Activated CD8-positive, alpha-beta memory T cell treated with anti-CD3 and anti-CD28 coated beads for 48 hours (primary cell): ENCODE results near the gene CDS2.

ENCODE experiments used
- DNase-seq, 3 experiments: peaks; one replicate each; pipeline ENCODE4 v3.0.0-alpha.2; 2020; ENCODE audit warnings: low read depth in 2 of 3, low spot score in 2 of 3

CDS2 gene

GRCh38 chr20:5205348-5206210 is 78.8 kb downstream of the CDS2 start:
- peak; percentile 25 to 42 (median 36) for DNase-seq

GRCh38 chr20:5207138-5207537 is 80.3 kb downstream of the CDS2 start:
- no peak for DNase-seq

- DNase-seq, result no peak
Observed at GRCh38 chr20:5211803-5212714, 85.3 kb downstream of the CDS2 start.

- no peak for DNase-seq
Observed at GRCh38 chr20:5212907-5213487, 86.2 kb downstream of the CDS2 start.

GRCh38 chr20:5214826-5215225 is 88.0 kb downstream of the CDS2 start:
- DNase-seq, result no peak

GRCh38 chr20:5215672-5216304 is 89.0 kb downstream of the CDS2 start:
- no peak for DNase-seq

- no peak for DNase-seq
Observed at GRCh38 chr20:5216663-5217062, 89.9 kb downstream of the CDS2 start.

- no peak for DNase-seq
Observed at GRCh38 chr20:5217616-5218015, 90.8 kb downstream of the CDS2 start.

- no peak for DNase-seq
Observed at GRCh38 chr20:5220321-5221060, 93.7 kb downstream of the CDS2 start.

- no peak for DNase-seq
Observed at GRCh38 chr20:5221061-5221430, 94.2 kb downstream of the CDS2 start.

GRCh38 chr20:5222919-5223634 is 96.3 kb downstream of the CDS2 start:
- peak in 1 of 3 experiments; percentile 28 for DNase-seq

- no peak for DNase-seq
Observed at GRCh38 chr20:5230544-5230943, 103.7 kb downstream of the CDS2 start.

- DNase-seq, result no peak
Observed at GRCh38 chr20:5234158-5234557, 107.3 kb downstream of the CDS2 start.

- DNase-seq, result no peak
Observed at GRCh38 chr20:5234978-5235377, 108.2 kb downstream of the CDS2 start.
